Type B pancreatic cell (in vitro differentiated cells): ENCODE results near the gene AGPAT3. TPM values are rescaled to one million over a fixed set of nuclear protein-coding genes. Genes with fewer than 3 reads are reported as not detected.
A peak's percentile ranks its signal among the peaks of the same experiment; 100 is the strongest.

Experiments
- DNase-seq: peaks from one replicate; pipeline ENCODE4 v3.0.0; 2021; ENCODE audit warnings: mixed read lengths; ENCODE audit not compliant: unreplicated experiment; ENCODE audit errors: extremely low spot score
- H3K27ac Mint-ChIP-seq: 2 replicates; pipeline ENCODE4 v1.8.0; 2021; ENCODE audit warnings: mild to moderate bottlenecking, mixed read lengths
- H3K27me3 Mint-ChIP-seq: 2 replicates; pipeline ENCODE4 v1.8.0; 2021; ENCODE audit warnings: mixed read lengths
- H3K36me3 Mint-ChIP-seq: 2 replicates; pipeline ENCODE4 v1.8.0; 2021; ENCODE audit warnings: mixed read lengths
- H3K4me1 Mint-ChIP-seq: one replicate; pipeline ENCODE4 v1.8.0; 2021; ENCODE audit warnings: mixed read lengths; ENCODE audit not compliant: unreplicated experiment
- H3K4me3 Mint-ChIP-seq: 2 replicates; pipeline ENCODE4 v1.8.0; 2021; ENCODE audit warnings: mild to moderate bottlenecking, mixed read lengths
- H3K9me3 Mint-ChIP-seq: 2 replicates; pipeline ENCODE4 v1.8.0; 2021; ENCODE audit warnings: mixed read lengths
- total RNA-seq: library from RNA; stranded (reverse); gene quantifications from 2 replicates; pipeline ENCODE4 v1.2.1, GENCODE V29; 2021; ENCODE audit warnings: low replicate concordance
- TF ChIP-seq, protein P1 (sequence below): fragments of 200-600 bp; sonication (generic); conservative IDR thresholded peaks from 2 replicates; pipeline ENCODE4 v1.5.0; 2021; ENCODE audit warnings: antibody characterized with exemption, mild to moderate bottlenecking

Gene AGPAT3
- total RNA-seq, 1 donor from 2014 or later: 59.2 TPM

DNA sequence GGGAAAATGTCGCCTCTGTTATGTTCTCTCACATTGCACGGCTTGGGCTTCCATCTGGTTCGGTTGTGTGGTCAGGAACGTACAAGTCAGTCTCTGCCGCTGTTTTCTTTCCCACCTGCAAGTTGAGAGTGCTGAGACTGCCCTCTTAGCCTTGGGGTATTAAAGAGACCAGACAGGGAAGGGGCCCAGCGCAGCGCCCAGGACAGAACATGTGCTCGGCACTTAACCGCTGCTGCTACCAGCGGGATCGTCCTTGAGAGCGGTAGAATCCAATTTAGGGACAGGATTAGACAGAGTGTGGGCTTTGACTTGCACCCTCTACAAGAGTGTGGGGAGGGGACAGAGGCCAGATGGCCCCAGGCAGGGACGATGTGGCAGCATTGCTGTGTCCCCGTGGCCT lies 17.7 kb upstream of the AGPAT3 start:
- TF ChIP-seq, protein P1, sequence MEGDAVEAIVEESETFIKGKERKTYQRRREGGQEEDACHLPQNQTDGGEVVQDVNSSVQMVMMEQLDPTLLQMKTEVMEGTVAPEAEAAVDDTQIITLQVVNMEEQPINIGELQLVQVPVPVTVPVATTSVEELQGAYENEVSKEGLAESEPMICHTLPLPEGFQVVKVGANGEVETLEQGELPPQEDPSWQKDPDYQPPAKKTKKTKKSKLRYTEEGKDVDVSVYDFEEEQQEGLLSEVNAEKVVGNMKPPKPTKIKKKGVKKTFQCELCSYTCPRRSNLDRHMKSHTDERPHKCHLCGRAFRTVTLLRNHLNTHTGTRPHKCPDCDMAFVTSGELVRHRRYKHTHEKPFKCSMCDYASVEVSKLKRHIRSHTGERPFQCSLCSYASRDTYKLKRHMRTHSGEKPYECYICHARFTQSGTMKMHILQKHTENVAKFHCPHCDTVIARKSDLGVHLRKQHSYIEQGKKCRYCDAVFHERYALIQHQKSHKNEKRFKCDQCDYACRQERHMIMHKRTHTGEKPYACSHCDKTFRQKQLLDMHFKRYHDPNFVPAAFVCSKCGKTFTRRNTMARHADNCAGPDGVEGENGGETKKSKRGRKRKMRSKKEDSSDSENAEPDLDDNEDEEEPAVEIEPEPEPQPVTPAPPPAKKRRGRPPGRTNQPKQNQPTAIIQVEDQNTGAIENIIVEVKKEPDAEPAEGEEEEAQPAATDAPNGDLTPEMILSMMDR: no peak
- Mint-ChIP-seq H3K4me3 (no peak overlapping the region), H3K4me1 (peaks cover 6% of the 10 kb centered on the region), H3K27ac (no peak overlapping the region), H3K9me3 (no peaks in the 10 kb centered on the region), H3K27me3 (no peaks in the 10 kb centered on the region), H3K36me3 (no peaks in the 10 kb centered on the region)
- no peak for DNase-seq

DNA sequence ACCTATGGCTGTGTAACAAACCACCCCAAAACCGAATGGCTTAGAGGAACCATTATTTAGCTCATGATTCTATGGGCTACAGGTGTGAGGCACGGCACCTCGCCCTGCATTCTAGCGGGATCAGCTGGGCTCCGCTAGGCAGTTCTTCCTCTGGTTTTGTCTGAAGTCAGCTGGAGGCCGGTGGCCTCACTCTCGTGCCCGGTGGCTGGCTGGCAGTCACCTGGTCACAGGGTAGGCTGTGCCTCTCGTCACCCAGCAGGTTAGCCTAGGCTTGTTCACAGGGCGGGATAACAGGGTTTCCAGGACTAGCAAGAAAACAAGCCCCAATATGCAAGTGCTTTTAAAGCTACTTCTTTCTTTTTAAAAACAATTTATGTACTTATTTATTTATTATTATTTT lies 16.3 kb upstream of the AGPAT3 start:
- Mint-ChIP-seq H3K36me3 (no peaks in the 10 kb centered on the region), H3K27me3 (peaks cover under 1% of the 10 kb centered on the region), H3K27ac (no peak overlapping the region), H3K9me3 (no peaks in the 10 kb centered on the region), H3K4me3 (no peak overlapping the region), H3K4me1 (peaks cover 6% of the 10 kb centered on the region)
- TF ChIP-seq, protein P1: no peak
- no peak for DNase-seq

DNA sequence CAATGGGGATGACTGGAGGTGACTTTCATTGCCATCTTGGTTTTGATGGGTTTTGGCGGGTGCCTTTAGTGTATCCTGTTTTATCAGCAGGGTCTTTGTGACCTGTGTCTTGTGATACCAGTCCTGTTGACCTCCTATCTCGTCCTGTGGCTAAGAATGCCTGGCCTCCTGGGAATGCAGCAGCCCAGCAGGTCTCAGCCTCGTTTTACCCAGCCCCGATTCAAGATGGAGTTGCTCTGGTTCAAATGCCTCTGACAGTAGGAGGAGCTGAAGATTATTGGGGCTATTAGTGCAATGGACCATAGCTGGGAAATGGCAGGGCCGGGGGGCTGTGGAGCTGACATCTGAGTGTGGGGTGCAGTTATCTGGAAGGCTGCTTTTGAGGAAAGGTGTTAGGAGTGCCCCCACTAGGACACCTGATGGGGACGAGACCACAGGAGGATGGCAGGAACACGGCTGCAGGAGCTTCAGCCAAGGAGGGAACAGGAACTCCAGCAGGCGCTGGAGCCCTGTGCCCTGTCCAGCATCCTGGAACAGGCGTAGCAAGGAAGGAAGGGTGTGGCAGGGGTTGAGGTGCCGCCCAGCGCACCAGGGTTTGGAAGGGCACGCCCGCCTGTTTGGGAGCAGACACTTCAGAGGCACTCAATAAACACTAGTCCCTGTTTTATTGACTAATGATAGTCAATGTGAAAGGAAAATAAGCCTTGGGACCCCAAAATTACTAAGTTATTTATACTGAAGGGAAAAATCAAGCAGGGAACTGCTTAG lies 15.3 kb upstream of the AGPAT3 start:
- H3K27me3 Mint-ChIP-seq: peaks cover 3% of the 10 kb centered on the region
- no peak for DNase-seq
- peaks cover 6% of the 10 kb centered on the region for H3K4me1 Mint-ChIP-seq
- TF ChIP-seq, protein P1: no peak
- H3K9me3 Mint-ChIP-seq: no peaks in the 10 kb centered on the region
- H3K27ac Mint-ChIP-seq: peak overlapping the region; percentile 46
- H3K36me3 Mint-ChIP-seq: no peaks in the 10 kb centered on the region
- no peak overlapping the region for H3K4me3 Mint-ChIP-seq

DNA sequence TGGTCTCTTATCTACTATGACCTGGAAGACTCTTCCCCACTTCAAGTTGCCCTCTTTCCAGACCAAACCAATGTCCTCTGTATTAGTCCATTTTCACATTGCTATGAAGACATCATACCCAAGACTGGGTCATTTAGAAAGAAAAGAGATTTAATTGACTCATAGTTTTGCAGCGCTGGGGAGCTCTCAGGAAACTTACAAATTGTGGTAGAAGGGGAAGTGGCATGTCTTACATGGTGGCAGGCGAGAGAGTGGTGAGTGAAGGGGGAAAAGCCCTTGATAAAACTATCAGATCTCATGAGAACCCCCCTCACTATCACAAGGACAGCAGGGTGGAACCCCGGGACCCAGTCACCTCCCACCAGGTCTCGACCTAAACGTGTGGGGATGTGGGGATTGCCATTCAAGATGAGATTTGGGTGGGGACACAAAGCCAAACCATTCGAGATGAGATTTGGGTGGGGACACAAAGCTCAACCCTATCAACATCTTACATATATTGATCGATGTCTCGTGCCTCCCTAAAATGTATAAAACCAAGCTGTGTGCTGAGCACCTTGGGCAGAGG lies 14.2 kb upstream of the AGPAT3 start:
- no peaks in the 10 kb centered on the region for H3K36me3 Mint-ChIP-seq
- peaks cover 3% of the 10 kb centered on the region for H3K27me3 Mint-ChIP-seq
- no peak for DNase-seq
- H3K27ac Mint-ChIP-seq: no peak overlapping the region
- TF ChIP-seq, protein P1: no peak
- no peaks in the 10 kb centered on the region for H3K9me3 Mint-ChIP-seq
- H3K4me3 Mint-ChIP-seq: no peak overlapping the region
- peaks cover 6% of the 10 kb centered on the region for H3K4me1 Mint-ChIP-seq

DNA sequence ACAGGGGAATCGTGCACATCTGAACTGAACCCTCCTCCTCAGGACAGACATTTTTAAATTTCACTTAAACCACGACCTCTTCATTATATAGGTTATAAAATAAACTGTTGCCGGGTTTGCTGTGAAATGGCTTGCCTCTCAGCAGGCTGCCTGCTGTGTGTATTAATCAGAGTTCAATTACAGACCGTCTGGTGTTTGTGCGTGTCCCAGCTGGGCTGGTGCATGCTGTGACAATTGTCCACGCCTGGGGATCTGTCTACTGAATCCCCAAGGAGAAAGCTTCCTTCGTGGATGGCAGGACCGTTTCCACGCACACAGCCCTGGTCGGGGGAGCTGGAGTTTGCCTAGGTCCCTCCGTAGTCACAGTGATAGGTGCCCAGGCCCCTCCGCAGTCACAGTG lies 13.4 kb upstream of the AGPAT3 start:
- peaks cover 6% of the 10 kb centered on the region for H3K4me1 Mint-ChIP-seq
- no peak overlapping the region for H3K4me3 Mint-ChIP-seq
- H3K27me3 Mint-ChIP-seq: peaks cover 3% of the 10 kb centered on the region
- no peaks in the 10 kb centered on the region for H3K36me3 Mint-ChIP-seq
- TF ChIP-seq, protein P1: no peak
- DNase-seq: no peak
- H3K9me3 Mint-ChIP-seq: no peaks in the 10 kb centered on the region
- H3K27ac Mint-ChIP-seq: no peak overlapping the region
